8988T (cell line): ENCODE data around the gene CDKL5.

ENCODE experiments used
- DNase-seq: peaks from one replicate; pipeline ENCODE4 v3.0.0; 2011

CDKL5 gene

DNA sequence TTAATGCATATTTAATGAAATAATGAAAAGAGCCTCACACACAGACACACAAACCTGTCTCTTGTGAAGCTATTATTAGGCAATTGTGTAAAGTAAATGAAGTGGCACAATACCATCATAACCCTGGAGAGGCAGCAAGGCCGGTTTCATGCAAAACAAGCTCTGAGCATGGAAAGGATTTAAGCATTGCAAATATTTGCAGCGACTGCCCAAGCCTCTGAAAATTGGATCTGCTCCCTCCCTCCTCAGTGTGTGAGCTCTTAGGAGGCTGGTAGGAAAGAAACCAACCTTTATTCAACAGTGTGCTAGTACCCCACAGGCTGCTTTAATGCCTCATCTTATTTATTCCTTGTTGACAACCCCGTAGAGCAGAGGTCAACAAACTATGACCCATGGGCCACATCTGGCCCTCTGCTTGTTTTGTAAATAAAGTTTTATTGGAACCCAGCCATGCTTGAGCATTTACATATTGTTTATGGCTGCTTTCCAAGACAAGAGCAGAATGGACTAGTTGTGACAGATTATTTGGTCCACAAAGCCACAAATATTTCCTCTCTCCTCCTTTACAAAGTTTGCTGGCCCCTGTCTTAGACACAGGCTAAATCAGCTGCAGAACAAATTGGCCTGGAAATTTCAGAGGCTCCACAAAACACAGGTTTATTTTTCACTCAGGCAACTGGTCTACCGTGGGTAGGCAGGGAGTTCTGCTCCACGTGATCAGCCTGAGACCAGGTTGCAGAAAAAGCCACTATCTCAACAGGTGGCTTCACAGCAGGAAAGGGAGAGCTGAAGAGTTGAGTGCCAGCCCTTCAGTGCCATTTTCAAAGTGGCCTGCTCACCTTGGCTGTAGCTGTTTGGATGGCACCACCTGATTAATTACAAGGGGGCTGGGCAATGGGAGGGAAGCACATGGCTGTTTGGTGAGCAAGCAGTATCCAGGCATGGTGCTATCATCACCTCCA, 229.7 kb downstream of the CDKL5 start:
- no peak for DNase-seq

GRCh38 chrX:18661273-18661672, 235.9 kb downstream of the CDKL5 start:
- DNase-seq = no peak

GRCh38 chrX:18664947-18665346, 239.5 kb downstream of the CDKL5 start:
- DNase-seq = no peak

DNA sequence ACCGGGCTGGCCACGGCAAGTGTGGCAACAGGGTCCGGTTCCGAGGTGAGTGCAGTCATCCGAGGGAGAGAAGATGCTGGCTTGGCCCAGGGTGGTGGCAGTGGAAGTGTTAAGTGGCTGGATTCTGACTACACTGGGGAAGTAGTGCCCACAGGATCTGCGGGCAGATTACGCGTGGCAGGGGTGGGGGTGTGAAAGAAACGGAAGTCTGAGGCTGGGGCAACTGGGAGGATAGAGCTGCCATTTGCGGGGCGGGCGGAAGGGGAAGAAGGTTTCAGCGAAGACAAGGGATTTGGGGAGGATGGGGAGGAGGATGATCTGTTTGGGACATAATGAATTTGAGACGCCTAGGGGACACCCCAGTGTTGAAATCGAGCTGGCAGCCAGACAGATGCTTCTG, 241.2 kb downstream of the CDKL5 start:
- no peak for DNase-seq

DNA sequence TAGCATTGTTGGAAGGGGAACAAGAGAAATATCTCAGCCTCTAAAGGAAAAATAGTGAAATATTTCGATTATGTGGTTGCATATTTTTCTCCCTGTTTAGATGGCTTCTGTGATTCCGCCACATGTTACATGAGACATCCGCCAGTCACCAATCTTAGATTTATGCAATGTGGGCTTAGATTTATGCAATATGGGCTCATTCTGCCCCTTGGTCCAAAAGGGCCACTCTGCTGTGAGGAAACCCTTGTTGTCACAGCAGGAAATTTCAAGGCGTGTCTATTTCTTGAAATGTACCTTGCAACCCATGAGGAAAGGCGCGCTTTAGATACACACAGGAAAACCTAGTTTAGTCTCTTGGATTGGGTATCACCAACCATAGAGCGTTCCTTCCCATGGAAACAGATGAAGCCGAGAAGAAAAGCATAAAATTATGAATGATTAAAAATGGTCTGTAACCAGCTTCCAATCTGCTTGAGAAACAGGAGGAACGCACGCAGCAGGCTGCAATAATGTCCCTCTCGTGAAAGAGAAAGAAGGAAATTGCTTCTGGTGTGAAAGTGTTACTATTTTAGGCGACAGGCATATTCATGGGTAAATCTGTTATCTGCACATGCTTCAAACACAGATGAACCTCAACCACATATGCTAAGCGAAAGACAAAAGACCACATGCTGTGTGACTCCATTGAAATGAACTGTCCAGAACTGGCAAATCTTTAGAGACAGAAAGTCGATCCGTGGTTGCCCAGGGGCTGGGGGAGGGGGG, 242.8 kb downstream of the CDKL5 start:
- no peak for DNase-seq

GRCh38 chrX:18672008-18672407, 246.6 kb downstream of the CDKL5 start, which contains the start of gene RS1:
TSS of gene RS1 (minus strand) at chrX:18672108. CDS start at chrX:18672068, 40 bp downstream.
- DNase-seq = no peak

DNA sequence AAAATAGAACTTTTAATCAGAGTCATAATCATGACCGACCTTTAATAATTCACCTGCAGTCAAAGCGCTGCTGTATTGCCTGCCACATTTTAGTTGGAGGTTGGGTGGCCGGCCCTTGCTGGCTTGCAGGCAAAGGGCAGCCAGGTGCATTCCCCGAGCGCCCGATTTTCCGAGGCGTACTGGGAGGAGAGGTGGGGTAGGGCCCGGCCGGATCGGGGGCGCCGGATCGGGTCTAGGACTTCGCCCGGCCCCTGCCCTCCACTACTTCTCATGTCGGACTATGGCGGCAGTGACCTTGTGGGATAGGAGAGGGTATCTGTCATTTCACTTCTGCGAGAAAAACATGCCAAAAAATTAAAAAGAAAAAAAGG, 249.0 kb downstream of the CDKL5 start:
- no peak for DNase-seq

- peak; percentile 59 for DNase-seq
Observed at GRCh38 chrX:18674788-18675735, 249.7 kb downstream of the CDKL5 start.

DNA sequence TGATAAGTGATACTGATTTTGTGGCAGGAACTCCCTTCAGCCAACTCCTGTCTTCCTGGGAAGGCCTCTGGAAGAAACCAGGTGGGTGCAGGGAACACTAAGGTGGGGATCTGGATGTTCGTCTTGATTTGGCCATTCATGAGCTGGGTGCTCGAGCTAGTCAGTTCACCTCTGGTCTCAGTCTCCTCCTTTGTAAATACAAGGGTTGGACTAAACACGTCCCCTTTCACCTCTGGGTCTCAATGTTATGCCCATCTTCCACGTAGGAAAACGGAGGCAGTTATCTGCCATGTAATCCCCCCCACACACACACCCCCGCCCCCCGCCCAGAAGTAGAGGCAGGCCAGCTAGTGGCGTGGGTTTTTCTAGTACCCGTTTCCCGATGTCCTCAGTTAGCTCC, 250.6 kb downstream of the CDKL5 start:
- DNase-seq = no peak

DNA sequence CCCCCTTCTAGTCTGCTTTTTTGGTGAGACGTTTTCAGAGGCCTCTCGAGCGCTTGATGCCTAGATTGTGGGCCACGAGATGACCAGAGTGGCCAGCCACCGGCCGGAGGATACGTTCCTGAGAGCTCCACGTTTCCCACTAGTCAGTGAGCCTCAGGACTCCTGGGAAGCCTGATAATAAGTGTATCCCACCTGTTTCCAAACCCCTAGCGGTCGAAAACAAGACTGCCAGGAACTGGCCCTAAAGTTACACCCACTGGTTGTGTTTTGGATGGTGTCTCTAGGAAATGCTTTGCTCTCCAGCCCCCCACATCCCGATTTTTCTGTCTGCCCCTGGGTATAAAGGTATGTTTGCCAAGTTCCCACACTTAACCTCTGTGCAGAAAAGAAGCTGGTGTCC, 251.1 kb downstream of the CDKL5 start:
- DNase-seq = peak; percentile 35

GRCh38 chrX:18677161-18677869, 251.9 kb downstream of the CDKL5 start:
- no peak for DNase-seq

DNA sequence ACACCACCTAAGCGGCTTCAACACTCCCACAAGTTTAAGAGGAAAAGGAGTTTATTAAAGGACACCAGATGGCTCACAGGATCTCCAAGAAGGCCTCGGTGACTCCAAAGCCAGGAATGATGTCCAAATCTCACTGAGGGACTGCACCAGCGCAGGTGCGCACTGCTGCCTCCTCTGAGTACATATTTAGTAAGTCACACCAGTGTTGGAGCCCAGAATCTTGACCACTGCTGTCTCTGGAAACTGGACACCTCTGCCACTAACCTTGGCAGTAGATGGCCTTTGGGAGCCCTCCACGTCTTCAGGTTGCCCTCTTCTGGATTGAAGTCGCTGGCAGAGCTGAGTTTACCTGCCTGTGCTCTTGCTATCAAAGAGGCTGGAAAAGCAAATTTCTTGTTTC, 256.6 kb downstream of the CDKL5 start:
- DNase-seq = no peak

GRCh38 chrX:18682979-18683387, 257.6 kb downstream of the CDKL5 start:
- DNase-seq = no peak

- no peak for DNase-seq
Observed at GRCh38 chrX:18687856-18688495, 262.6 kb downstream of the CDKL5 start.

- DNase-seq = no peak
Observed at GRCh38 chrX:18691431-18691830, 266.0 kb downstream of the CDKL5 start.

DNA sequence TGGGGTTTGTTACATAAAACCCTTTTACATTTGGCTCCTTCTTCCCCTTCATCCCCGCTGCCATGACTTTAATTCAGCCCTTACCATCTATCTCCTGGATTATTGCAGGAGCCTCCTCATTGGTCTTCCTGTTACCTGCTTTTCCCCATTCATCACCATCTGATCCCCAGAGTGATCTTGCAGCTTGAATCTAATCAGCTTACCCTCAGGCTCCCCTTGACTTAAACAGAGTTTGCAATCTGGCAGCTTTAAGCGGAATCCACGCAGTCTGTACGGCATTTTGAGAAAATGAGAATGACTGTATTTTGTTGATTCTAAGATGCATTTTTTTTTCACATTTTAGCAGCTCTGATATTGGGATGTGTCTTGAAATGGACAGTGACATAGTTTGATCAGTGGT, 267.1 kb downstream of the CDKL5 start:
- no peak for DNase-seq

DNA sequence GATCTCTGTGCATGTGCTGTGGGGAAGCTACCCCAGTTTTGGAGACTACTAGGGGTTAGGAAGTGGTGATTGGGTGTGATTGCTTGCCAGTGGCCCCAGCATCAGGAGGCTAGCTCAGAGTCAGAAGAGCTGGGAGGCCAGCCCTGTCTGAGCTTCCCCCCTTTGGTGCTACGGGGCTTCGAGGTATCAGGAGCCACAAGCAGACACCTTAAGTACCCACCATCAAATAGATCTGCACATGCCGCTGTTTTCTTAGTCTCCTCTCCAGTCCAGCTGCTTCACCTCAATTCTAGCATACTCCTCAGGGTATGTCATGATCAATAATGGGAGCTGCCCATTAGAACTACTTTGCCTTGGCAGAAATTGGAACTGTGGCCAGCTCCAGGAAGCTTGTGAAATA, 271.2 kb downstream of the CDKL5 start:
- no peak for DNase-seq

- no peak for DNase-seq
Observed at GRCh38 chrX:18698737-18699650, 273.6 kb downstream of the CDKL5 start.

DNA sequence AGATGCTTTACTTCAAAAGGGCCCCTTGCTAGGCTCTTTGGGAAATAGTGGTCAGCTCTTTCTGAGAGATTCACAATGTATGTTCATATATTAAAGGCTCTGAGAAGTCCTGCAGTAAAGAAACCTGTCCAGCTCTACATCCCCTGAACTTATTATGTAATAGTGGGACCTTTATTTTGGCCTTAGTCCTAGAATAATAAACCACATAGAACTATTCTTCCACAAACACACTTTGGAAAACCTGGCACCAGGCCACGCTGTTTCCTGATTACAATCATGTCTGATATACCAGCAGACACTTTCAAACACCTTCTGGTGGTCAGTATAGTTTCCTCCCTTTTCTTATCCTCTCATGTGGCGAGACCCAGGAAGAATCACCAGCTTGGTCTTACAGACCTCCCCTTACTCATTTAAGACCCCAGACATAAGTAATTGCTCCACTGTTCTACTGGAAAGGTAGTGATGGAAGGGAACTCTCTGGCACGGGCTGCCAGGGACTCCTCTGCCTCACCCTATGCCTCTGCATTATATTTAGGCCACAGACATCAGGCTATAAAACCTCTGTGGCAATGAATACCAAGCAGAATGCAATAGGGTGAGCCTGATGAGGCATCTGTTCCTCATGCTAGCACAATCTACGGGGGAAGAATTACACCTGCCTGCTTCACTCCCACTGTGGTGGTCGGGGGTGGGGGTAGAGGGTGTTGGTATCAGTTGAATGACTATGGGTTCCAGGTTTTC, 276.4 kb downstream of the CDKL5 start:
- no peak for DNase-seq
